ENCODE measurements around the gene RASD1. TPM values are rescaled to one million over a fixed set of nuclear protein-coding genes. Genes with fewer than 3 reads are reported as not detected.

Gene RASD1, protein sequence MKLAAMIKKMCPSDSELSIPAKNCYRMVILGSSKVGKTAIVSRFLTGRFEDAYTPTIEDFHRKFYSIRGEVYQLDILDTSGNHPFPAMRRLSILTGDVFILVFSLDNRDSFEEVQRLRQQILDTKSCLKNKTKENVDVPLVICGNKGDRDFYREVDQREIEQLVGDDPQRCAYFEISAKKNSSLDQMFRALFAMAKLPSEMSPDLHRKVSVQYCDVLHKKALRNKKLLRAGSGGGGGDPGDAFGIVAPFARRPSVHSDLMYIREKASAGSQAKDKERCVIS
- 11.0 and 14.8 TPM in 2 replicates for total RNA-seq (2022)
- Bru-seq, nascent RNA, result percentile 67 among the genes with signal in this experiment
- BruChase-seq, experiment 1, labeled RNA remaining after a 2-hour chase, result percentile 55 among the genes with signal in this experiment
- percentile 53 among the genes with signal in this experiment for BruChase-seq, experiment 2, labeled RNA remaining after a 6-hour chase
- long read RNA-seq, transcript RASD1-201 (2 exons, 1,746 nt), result major isoform, 94 of 98 reads
- long read RNA-seq, partial matches to known transcripts, result 0 of 98 reads
- long read RNA-seq, other reads (novel, unspliced or antisense), result 4 of 98 reads

DNA sequence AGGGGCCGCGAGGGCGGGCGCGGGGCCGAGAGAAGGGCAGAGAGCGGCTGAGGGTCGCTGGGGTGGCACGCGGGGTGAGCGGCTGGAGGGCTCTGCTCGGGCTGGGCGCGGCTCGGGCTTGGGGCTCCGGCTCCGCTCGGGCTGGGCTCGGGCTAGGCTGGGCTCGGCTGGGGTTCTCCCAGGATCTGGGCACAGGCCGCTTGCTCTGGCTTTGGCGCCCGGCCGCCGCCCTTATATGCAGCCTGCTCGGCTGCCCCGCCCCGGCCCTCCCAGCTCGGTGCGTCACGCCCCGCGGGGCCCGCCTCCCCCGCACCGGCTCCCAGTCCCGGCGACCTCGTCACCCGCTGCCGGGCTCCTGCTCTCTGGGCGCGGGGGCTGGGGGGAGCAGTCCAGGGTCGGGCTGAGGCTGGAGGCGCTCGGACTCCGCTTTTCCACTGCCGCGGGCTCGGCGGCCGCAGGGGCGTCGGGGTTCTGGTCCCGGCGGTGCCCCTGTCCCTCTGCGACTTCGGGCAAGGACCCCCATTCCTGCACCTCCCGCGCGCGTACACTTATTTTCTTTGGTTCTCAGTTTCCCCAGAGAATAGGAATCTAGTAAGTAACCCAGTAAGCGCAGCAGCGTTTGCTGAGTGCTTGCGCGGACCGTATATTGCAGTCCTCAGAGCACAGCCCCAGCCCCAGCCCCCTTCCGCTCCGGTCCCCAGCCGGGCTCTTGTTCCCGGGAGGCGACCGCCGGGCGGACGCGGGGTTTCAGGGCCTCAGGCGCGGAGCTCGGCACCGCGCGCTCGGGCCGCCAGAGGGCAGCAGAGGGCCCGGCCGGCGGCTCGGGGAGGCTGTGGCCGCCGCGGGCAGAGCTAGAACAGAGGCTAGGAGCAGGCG, at the start of gene RASD1:
TSS of gene RASD1 (minus strand) at position 207 of the 876 bp plus-strand sequence. CDS start 214 bp downstream, outside the sequence.
- ChIA-PET POLR2A (interaction anchor here (0.5 to 2.3 kb wide), 33 partner anchors 13 to 650 kb away, joined by 3 to 38 read pairs (median 4); partner anchors contain the start of gene PEMT), CTCF (interaction anchor here (0.6 to 3.5 kb wide), 35 partner anchors 10 to 425 kb away, joined by 3 to 52 read pairs (median 4); partner anchors contain the start of gene PEMT)
- Histone ChIP-seq H3K4me1 (peaks cover 4% of the 10 kb centered on the region; the same call in 1 of the 2 replicates), H3K27me3 (replicated peaks; ENCODE audit: control insufficient read depth, insufficient read depth, low read length) (no peaks in the 10 kb centered on the region), H3K4me3 (ENCODE audit: low read depth, low read length) (peak within 1 kb of the TSS; percentile 91), H3K9me3 (no peaks in the 10 kb centered on the region), H3K36me3 (ENCODE audit: control insufficient read depth, insufficient read depth, low read length) (no peaks in the 10 kb centered on the region)
- H3K27ac Mint-ChIP-seq (ENCODE audit: unreplicated experiment), result peak within 1 kb of the TSS; percentile 74
- peak; percentile 88 to 96 for DNase-seq
- no TSS peak for BruUV-seq (replicated peaks)
- peak within 1 kb of the TSS; percentile 92 for H3K4me3 Mint-ChIP-seq (ENCODE audit: unreplicated experiment)
- H3K36me3 Mint-ChIP-seq (ENCODE audit: insufficient read depth, unreplicated experiment), result peaks cover 40% of the 10 kb centered on the region
- intact Hi-C loops (cut with micrococcal nuclease; ENCODE audit: unreplicated experiment), result loop anchor here (1.0 to 2.0 kb wide), 6 partner anchors 20 to 145 kb away; partner anchors contain the start of gene MED9
- H3K9me3 Mint-ChIP-seq (ENCODE audit: unreplicated experiment), result no peaks in the 10 kb centered on the region
- peaks cover 12% of the 10 kb centered on the region for H3K4me1 Mint-ChIP-seq (ENCODE audit: low read depth, unreplicated experiment)
- H3K27me3 Mint-ChIP-seq (ENCODE audit: insufficient read depth, unreplicated experiment), result no peaks in the 10 kb centered on the region
- TF ChIP-seq, protein P1, sequence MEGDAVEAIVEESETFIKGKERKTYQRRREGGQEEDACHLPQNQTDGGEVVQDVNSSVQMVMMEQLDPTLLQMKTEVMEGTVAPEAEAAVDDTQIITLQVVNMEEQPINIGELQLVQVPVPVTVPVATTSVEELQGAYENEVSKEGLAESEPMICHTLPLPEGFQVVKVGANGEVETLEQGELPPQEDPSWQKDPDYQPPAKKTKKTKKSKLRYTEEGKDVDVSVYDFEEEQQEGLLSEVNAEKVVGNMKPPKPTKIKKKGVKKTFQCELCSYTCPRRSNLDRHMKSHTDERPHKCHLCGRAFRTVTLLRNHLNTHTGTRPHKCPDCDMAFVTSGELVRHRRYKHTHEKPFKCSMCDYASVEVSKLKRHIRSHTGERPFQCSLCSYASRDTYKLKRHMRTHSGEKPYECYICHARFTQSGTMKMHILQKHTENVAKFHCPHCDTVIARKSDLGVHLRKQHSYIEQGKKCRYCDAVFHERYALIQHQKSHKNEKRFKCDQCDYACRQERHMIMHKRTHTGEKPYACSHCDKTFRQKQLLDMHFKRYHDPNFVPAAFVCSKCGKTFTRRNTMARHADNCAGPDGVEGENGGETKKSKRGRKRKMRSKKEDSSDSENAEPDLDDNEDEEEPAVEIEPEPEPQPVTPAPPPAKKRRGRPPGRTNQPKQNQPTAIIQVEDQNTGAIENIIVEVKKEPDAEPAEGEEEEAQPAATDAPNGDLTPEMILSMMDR (IDR thresholded peaks at IDR 0.05; ENCODE audit: insufficient read depth in 1 of 2, low read depth in 1 of 2, low read length in 1 of 2, severe bottlenecking in 1 of 2, unreplicated experiment in 1 of 2), result peak; percentile 56 to 94

DNA sequence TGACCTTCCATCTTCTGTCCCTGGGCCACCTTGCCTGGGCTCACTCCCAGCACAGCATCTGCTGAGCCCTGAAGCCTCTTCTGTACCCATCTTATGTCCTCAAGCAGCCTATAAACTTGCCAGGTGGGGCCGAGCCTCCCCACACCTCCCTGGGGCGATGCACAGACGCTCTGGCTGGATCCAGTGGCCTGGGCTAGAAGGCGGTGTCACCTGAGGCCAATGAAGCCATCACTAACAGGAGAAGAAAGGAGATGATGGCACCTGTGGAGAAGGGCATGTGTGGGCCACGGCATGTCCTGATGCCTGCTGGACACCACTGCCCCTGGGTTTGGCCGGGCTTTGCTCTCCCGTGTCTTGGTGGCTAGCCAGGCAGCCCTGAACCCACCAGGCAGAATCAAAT, 49.8 kb upstream of the RASD1 start:
- ChIA-PET CTCF (no interaction called here), POLR2A (no interaction called here)
- intact Hi-C loops (cut with micrococcal nuclease; ENCODE audit: unreplicated experiment), result no loop called here
- Mint-ChIP-seq H3K4me3 (ENCODE audit: unreplicated experiment) (no peak overlapping the region), H3K9me3 (ENCODE audit: unreplicated experiment) (no peaks in the 10 kb centered on the region), H3K27me3 (ENCODE audit: insufficient read depth, unreplicated experiment) (no peaks in the 10 kb centered on the region), H3K27ac (ENCODE audit: unreplicated experiment) (no peak overlapping the region), H3K4me1 (ENCODE audit: low read depth, unreplicated experiment) (no peaks in the 10 kb centered on the region), H3K36me3 (ENCODE audit: insufficient read depth, unreplicated experiment) (no peaks in the 10 kb centered on the region)
- Histone ChIP-seq H3K9me3 (no peaks in the 10 kb centered on the region), H3K36me3 (ENCODE audit: control insufficient read depth, insufficient read depth, low read length) (no peaks in the 10 kb centered on the region), H3K4me1 (peaks cover 2% of the 10 kb centered on the region; the same call in 1 of the 2 replicates), H3K27me3 (replicated peaks; ENCODE audit: control insufficient read depth, insufficient read depth, low read length) (no peaks in the 10 kb centered on the region), H3K4me3 (ENCODE audit: low read depth, low read length) (no peak overlapping the region)
- TF ChIP-seq, protein P1 (IDR thresholded peaks at IDR 0.05; ENCODE audit: insufficient read depth in 1 of 2, low read depth in 1 of 2, low read length in 1 of 2, severe bottlenecking in 1 of 2, unreplicated experiment in 1 of 2), result no peak
- DNase-seq, result no peak
- BruUV-seq (replicated peaks), result no TSS peak
